ENCODE results near the gene SLC35E4.

Gene SLC35E4

GRCh38 chr22:30680991-30681770 lies 45.6 kb downstream of the SLC35E4 start:
- no peak for TF ChIP-seq POLR2A (IDR thresholded peaks at IDR 0.05; ENCODE audit: low read depth, low read length)

GRCh38 chr22:30681831-30682230 lies 46.2 kb downstream of the SLC35E4 start:
- FAIRE-seq (no peak), DNase-seq (ENCODE audit: insufficient read length, low spot score) (no peak)
- no peak for TF ChIP-seq POLR2A (IDR thresholded peaks at IDR 0.05; ENCODE audit: low read depth, low read length)

More at GRCh38 chr22:30680991-30681770, 45.6 kb downstream of the SLC35E4 start:
- FAIRE-seq (no peak), DNase-seq (ENCODE audit: insufficient read length, low spot score) (no peak)

GRCh38 chr22:30685178-30685577 lies 49.6 kb downstream of the SLC35E4 start:
- DNase-seq (ENCODE audit: insufficient read length, low spot score) (no peak), FAIRE-seq (no peak)
- TF ChIP-seq POLR2A (IDR thresholded peaks at IDR 0.05; ENCODE audit: low read depth, low read length), result no peak

- no peak for TF ChIP-seq POLR2A (IDR thresholded peaks at IDR 0.05; ENCODE audit: low read depth, low read length)
- DNase-seq (ENCODE audit: insufficient read length, low spot score), result no peak
- no peak for FAIRE-seq
Observed at GRCh38 chr22:30687358-30687757, 51.8 kb downstream of the SLC35E4 start.

GRCh38 chr22:30689622-30690021 lies 54.0 kb downstream of the SLC35E4 start:
- no peak for FAIRE-seq
- DNase-seq (ENCODE audit: insufficient read length, low spot score), result no peak
- no peak for TF ChIP-seq POLR2A (IDR thresholded peaks at IDR 0.05; ENCODE audit: low read depth, low read length)

GRCh38 chr22:30691204-30691603 lies 55.6 kb downstream of the SLC35E4 start:
- DNase-seq (ENCODE audit: insufficient read length, low spot score), result no peak
- no peak for TF ChIP-seq POLR2A (IDR thresholded peaks at IDR 0.05; ENCODE audit: low read depth, low read length)
- no peak for FAIRE-seq

- no peak for TF ChIP-seq POLR2A (IDR thresholded peaks at IDR 0.05; ENCODE audit: low read depth, low read length)
- DNase-seq (ENCODE audit: insufficient read length, low spot score) (no peak), FAIRE-seq (no peak)
Observed at GRCh38 chr22:30694171-30694639, 58.6 kb downstream of the SLC35E4 start.

GRCh38 chr22:30694640-30695350 lies 59.2 kb downstream of the SLC35E4 start, which contains the start of gene OSBP2:
TSS of gene OSBP2 (plus strand) at chr22:30694874. CDS start at chr22:30694910, 36 bp downstream.
- no peak for TF ChIP-seq POLR2A (IDR thresholded peaks at IDR 0.05; ENCODE audit: low read depth, low read length)
- FAIRE-seq, result no peak
- no peak for DNase-seq (ENCODE audit: insufficient read length, low spot score)

GRCh38 chr22:30695351-30695851 lies 59.8 kb downstream of the SLC35E4 start:
- DNase-seq (ENCODE audit: insufficient read length, low spot score) (no peak), FAIRE-seq (no peak)
- TF ChIP-seq POLR2A (IDR thresholded peaks at IDR 0.05; ENCODE audit: low read depth, low read length), result no peak

GRCh38 chr22:30695871-30696655 lies 60.5 kb downstream of the SLC35E4 start:
- DNase-seq (ENCODE audit: insufficient read length, low spot score) (no peak), FAIRE-seq (no peak)
- TF ChIP-seq POLR2A (IDR thresholded peaks at IDR 0.05; ENCODE audit: low read depth, low read length), result no peak
